Neural cell (in vitro differentiated cells): ENCODE results near the gene JAZF1.

Experiments used
- CTCF ChIP-seq: fragments of 450-650 bp; IDR thresholded peaks from 2 replicates; pipeline ENCODE4 v1.5.1; 2014; ENCODE audit warnings: antibody characterized with exemption, mild to moderate bottlenecking, moderate library complexity; ENCODE audit not compliant: poor library complexity, severe bottlenecking
- EZH2 ChIP-seq: fragments of 200-600, 300-800 bp; shearing (Covaris generic), sonication (generic); IDR thresholded peaks from 2 replicates; pipeline ENCODE4 v1.6.1; 2014; ENCODE audit warnings: antibody characterized with exemption, low read length, borderline replicate concordance, mild to moderate bottlenecking; ENCODE audit not compliant: insufficient read depth, poor library complexity, severe bottlenecking
- POLR2AphosphoS5 ChIP-seq: IDR thresholded peaks from 2 replicates; pipeline ENCODE4 v1.6.1; 2012

GRCh38 chr7:27976531-27976930 is 204.1 kb downstream of the JAZF1 start:
- TF ChIP-seq EZH2 (no peak), CTCF (no peak), POLR2AphosphoS5 (no peak)
